Sigmoid colon (tissue), 7 donors: ENCODE results near the gene GALNT17. TPM values are rescaled to one million over a fixed set of nuclear protein-coding genes. Genes with fewer than 3 reads are reported as not detected.

Experiments used
- DNase-seq: peaks from one replicate; pipeline ENCODE4 v3.0.0-alpha.2; 2019
- H3K27ac ChIP-seq, 4 donors: fragments of 200-600 bp; sonication (generic); one replicate each; pipeline ENCODE4 v1.5.1; 2016 to 2019; ENCODE audit warnings: mild to moderate bottlenecking in 1 of 4
- H3K27me3 ChIP-seq, 3 donors: fragments of 200-600 bp; sonication (generic); one replicate each; pipeline ENCODE4 v1.5.1; 2019; ENCODE audit warnings: mild to moderate bottlenecking in 1 of 3
- H3K36me3 ChIP-seq, 4 donors: fragments of 200-600 bp; sonication (generic); one replicate each; pipeline ENCODE4 v1.5.1; 2016 to 2019
- H3K4me1 ChIP-seq, 4 donors: fragments of 200-600 bp; sonication (generic); one replicate each; pipeline ENCODE4 v1.5.1; 2017 to 2019
- H3K4me3 ChIP-seq, 4 donors: fragments of 200-600 bp; sonication (generic); one replicate each; pipeline ENCODE4 v1.5.1; 2017 to 2019; ENCODE audit warnings: mild to moderate bottlenecking in 2 of 4, moderate library complexity in 1 of 4
- H3K9me3 ChIP-seq, 4 donors: fragments of 200-600 bp in 3 of 4; sonication (generic) in 3 of 4; one replicate each; pipeline versions ENCODE4 v1.5.1 to v1.6.1; 2013 to 2019
- CTCF ChIP-seq, 4 experiments: fragments of 450-650 bp in 3 of 4; fragments of 200-600 bp in 1 of 4; IDR thresholded peaks; one replicate each; pipeline ENCODE4 v1.5.1; 2016 to 2019; ENCODE audit warnings: antibody characterized with exemption in 4 of 4, mild to moderate bottlenecking in 3 of 4, moderate library complexity in 2 of 4
- EP300 ChIP-seq, 4 donors: sonication (generic); formaldehyde crosslinking; IDR thresholded peaks; one replicate each; pipeline ENCODE4 v1.6.1; 2017; ENCODE audit warnings: antibody characterized with exemption in 4 of 4
- POLR2A ChIP-seq, 2 donors: fragments of 450-650 bp; IDR thresholded peaks; one replicate each; pipeline ENCODE4 v1.6.1; 2016; ENCODE audit warnings: antibody characterized with exemption in 2 of 2, mild to moderate bottlenecking in 2 of 2, moderate library complexity in 2 of 2
- POLR2AphosphoS5 ChIP-seq, 4 donors: sonication (generic); formaldehyde crosslinking; IDR thresholded peaks; one replicate each; pipeline ENCODE4 v1.6.1; 2017; ENCODE audit warnings: antibody characterized with exemption in 4 of 4
- WGBS, 2 donors: extraction: QIAGEN DNeasy Blood & Tissue Kit; methylation state at CpG; one replicate each; pipeline ENCODE4 v1.1.7; 2013; 5-methylcytosine and 5-hydroxymethylcytosine counted together
- intact Hi-C: fragments of 100-400 bp; cut with DNase I; formaldehyde crosslinking; loops from one replicate; pipeline ENCODE4 v1.15.1; 2023
- polyA plus RNA-seq, 3 donors: library from polyadenylated mRNA; stranded (reverse); fragments of 200-250 nt; gene quantifications; one replicate each; pipeline ENCODE4 v1.2.3, GENCODE V29; 2013
- total RNA-seq, 4 donors: library from RNA; depleted of rRNA; stranded (reverse); fragments of >200 nt; gene quantifications; one replicate each; pipeline ENCODE4 v1.1.0, GENCODE V29; 2016
- donor health status: healthy with polysubstance abuse.
- donor health status: Bipolar disorder and iron deficiency.
- donor health status: healthy.

Gene GALNT17
- total and polyA plus RNA-seq, 7 donors, result 1.8 to 45.4 (median 15.1) TPM; not detected in 1

DNA sequence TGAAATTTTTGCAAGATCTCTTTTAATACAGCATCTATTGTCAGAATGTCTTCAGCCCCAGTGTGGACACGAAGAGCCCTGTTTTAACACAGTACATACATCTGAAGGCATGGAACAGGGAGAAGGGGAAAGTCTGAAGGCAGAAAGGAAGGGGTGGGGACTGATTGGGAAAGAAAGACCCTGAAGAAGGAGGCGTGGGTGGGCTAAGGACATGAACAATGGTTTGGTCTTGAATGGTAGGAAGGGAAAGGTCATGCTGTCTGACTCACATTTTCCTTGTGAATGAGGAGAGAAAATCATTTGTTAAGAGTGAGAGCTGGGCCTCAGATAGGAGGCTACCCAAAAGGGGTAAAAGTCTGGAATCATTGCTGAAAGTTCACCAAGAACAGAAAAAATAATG is 297.1 kb downstream of the GALNT17 start:
- TF ChIP-seq POLR2A (IDR thresholded peaks at IDR 0.05) (no peak), POLR2AphosphoS5 (IDR thresholded peaks at IDR 0.05) (no peak), EP300 (IDR thresholded peaks at IDR 0.05) (no peak), CTCF (IDR thresholded peaks at IDR 0.05) (no peak)
- no peaks in the 10 kb centered on the region for H3K27me3 ChIP-seq
- peaks cover 0 to 9% (median 0%) of the 10 kb centered on the region in 4 donors for H3K4me1 ChIP-seq
- no peaks in the 10 kb centered on the region for H3K9me3 ChIP-seq
- no peak overlapping the region for H3K4me3 ChIP-seq
- WGBS, 2 donors, result 57 to 69% methylated on average over 2 of the region's 2 CpGs
- no peaks in the 10 kb centered on the region for H3K36me3 ChIP-seq
- no peak for DNase-seq
- intact Hi-C loops, result no loop called here
- no peak overlapping the region for H3K27ac ChIP-seq

GRCh38 chr7:71430246-71430645 is 298.3 kb downstream of the GALNT17 start:
- H3K4me1 ChIP-seq, result no peaks in the 10 kb centered on the region
- no peaks in the 10 kb centered on the region for H3K27me3 ChIP-seq
- no peak for TF ChIP-seq POLR2AphosphoS5 (IDR thresholded peaks at IDR 0.05)
- no peak for TF ChIP-seq EP300 (IDR thresholded peaks at IDR 0.05)
- H3K36me3 ChIP-seq, result no peaks in the 10 kb centered on the region
- no peak overlapping the region for H3K4me3 ChIP-seq
- DNase-seq, result no peak
- intact Hi-C loops, result no loop called here
- H3K27ac ChIP-seq, result no peak overlapping the region
- 81 to 85% methylated on average over 1 of the region's 1 CpG for WGBS, 2 donors
- no peaks in the 10 kb centered on the region for H3K9me3 ChIP-seq

GRCh38 chr7:71439321-71439720 is 307.4 kb downstream of the GALNT17 start:
- 83 to 88% methylated on average over 7 of the region's 7 CpGs for WGBS, 2 donors
- no peaks in the 10 kb centered on the region for H3K4me1 ChIP-seq
- H3K4me3 ChIP-seq, result no peak overlapping the region
- H3K36me3 ChIP-seq, result no peaks in the 10 kb centered on the region
- intact Hi-C loops, result no loop called here
- H3K9me3 ChIP-seq, result peaks cover 0 to 2% (median 0%) of the 10 kb centered on the region in 4 donors
- H3K27me3 ChIP-seq, result no peaks in the 10 kb centered on the region
- TF ChIP-seq EP300 (IDR thresholded peaks at IDR 0.05) (no peak), POLR2AphosphoS5 (IDR thresholded peaks at IDR 0.05) (no peak), POLR2A (IDR thresholded peaks at IDR 0.05) (no peak), CTCF (IDR thresholded peaks at IDR 0.05) (no peak)
- DNase-seq, result no peak
- no peak overlapping the region for H3K27ac ChIP-seq

DNA sequence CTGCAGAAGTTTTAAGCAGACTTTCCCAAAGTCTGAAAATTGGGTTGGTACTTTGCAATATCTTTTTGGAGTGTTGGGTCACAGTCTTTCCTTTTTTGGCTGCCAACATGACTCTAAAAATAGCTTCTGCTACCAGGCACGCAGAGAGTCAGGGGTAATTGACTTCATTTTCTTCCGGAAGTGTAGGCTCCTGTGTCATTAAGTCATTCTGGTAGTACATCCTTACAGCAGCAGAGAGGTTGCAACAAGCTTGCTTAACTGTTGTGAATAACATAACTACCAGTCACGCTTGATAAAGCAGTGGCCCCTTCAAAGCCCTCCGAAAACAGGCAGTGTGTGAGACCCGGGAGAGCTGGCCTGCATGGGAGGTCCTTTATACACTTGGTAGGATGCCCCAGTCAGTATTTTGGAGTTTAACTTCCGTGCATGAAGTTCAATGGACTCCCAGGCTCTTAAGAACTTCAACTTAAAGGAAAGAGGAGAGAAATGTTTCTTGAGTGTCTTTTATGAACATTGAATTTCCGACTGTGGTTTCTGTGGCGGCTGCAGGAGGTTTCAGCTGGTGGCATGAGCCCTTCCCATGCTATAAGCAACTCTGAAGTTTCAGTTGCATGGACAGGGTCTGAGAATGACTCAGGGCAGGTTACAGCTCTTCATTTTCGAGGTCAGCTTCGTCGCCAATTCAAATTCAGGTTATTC is 310.7 kb downstream of the GALNT17 start:
- WGBS, 2 donors, result 35 to 56% methylated on average over 11 of the region's 11 CpGs
- intact Hi-C loops, result no loop called here
- Histone ChIP-seq H3K36me3 (no peaks in the 10 kb centered on the region), H3K4me3 (no peak overlapping the region), H3K4me1 (no peaks in the 10 kb centered on the region), H3K27me3 (no peaks in the 10 kb centered on the region), H3K9me3 (peaks cover 0 to 3% (median 0%) of the 10 kb centered on the region in 4 donors), H3K27ac (no peak overlapping the region)
- TF ChIP-seq POLR2AphosphoS5 (IDR thresholded peaks at IDR 0.05), result no peak
- no peak for TF ChIP-seq EP300 (IDR thresholded peaks at IDR 0.05)
- DNase-seq, result no peak

GRCh38 chr7:71443191-71443530 is 311.2 kb downstream of the GALNT17 start:
- TF ChIP-seq EP300 (IDR thresholded peaks at IDR 0.05) (no peak), POLR2A (IDR thresholded peaks at IDR 0.05) (no peak), POLR2AphosphoS5 (IDR thresholded peaks at IDR 0.05) (no peak)
- no peak for DNase-seq
- Histone ChIP-seq H3K27ac (no peak overlapping the region), H3K4me3 (no peak overlapping the region), H3K9me3 (peaks cover 0 to 3% (median 0%) of the 10 kb centered on the region in 4 donors), H3K4me1 (no peaks in the 10 kb centered on the region), H3K27me3 (no peaks in the 10 kb centered on the region), H3K36me3 (no peaks in the 10 kb centered on the region)
- intact Hi-C loops, result no loop called here
- 47 to 57% methylated on average over 6 of the region's 6 CpGs for WGBS, 2 donors

DNA sequence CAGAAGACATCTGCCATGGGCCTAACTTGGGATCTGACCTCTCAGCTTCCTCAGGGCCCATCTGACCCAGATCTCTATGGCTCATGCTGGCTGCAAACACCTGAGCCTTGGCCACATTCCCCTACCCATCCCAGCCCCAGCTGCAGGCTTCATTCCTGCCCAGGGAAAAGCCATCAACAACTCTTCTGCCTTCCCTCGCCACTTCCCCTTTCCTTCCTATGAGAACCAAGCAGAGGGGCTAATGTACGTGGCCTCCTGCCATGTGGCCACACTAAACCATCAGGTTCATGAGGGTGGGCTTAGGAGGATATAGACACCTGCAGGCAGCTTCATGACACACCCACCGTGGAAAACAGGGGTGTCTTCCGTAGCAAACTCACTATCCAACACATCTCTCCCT is 312.2 kb downstream of the GALNT17 start:
- H3K36me3 ChIP-seq, result no peaks in the 10 kb centered on the region
- H3K27me3 ChIP-seq, result no peaks in the 10 kb centered on the region
- H3K4me3 ChIP-seq, result no peak overlapping the region
- H3K4me1 ChIP-seq, result no peaks in the 10 kb centered on the region
- H3K9me3 ChIP-seq, result peaks cover 0 to 3% (median 0%) of the 10 kb centered on the region in 4 donors
- 79 to 90% methylated on average over 4 of the region's 4 CpGs for WGBS, 2 donors
- intact Hi-C loops, result no loop called here
- DNase-seq, result no peak
- H3K27ac ChIP-seq, result no peak overlapping the region
- TF ChIP-seq CTCF (IDR thresholded peaks at IDR 0.05) (no peak), POLR2A (IDR thresholded peaks at IDR 0.05) (no peak), POLR2AphosphoS5 (IDR thresholded peaks at IDR 0.05) (no peak), EP300 (IDR thresholded peaks at IDR 0.05) (no peak)
